H1 (cell line): ENCODE data around the gene SIGLEC6. TPM values are rescaled to one million over a fixed set of nuclear protein-coding genes. Genes with fewer than 3 reads are reported as not detected.

Experiments used
- CTCF ChIA-PET: fragments of 300-600 bp; sonication (Branson Sonifier 250); formaldehyde crosslinking; loops from one replicate; lab custom pipeline; 2021; ENCODE audit not compliant: partially characterized antibody; lab: Charles Lee
- POLR2A ChIA-PET: fragments of 300-600 bp; sonication (Branson Sonifier 250); formaldehyde crosslinking; loops from one replicate; lab custom pipeline; 2021; ENCODE audit warnings: inconsistent platforms; ENCODE audit not compliant: partially characterized antibody; lab: Charles Lee
- DNase-seq, 2 experiments: peaks; one replicate each; pipeline versions ENCODE4 v3.0.0 to v3.0.0-alpha.2; 2010 to 2022; ENCODE audit warnings: low spot score in 2 of 2, low read depth in 1 of 2, mixed read lengths in 1 of 2
- FAIRE-seq: peaks from 2 replicates; lab custom pipeline; 2011; peaks lifted over from hg19 to GRCh38; lab: Jason Lieb, UNC
- H2AFZ ChIP-seq: 2 replicates; pipeline ENCODE4 v1.8.1; 2012; ENCODE audit warnings: low read length, inconsistent platforms
- H2AK5ac ChIP-seq: 2 replicates; pipeline ENCODE4 v1.6.1; 2013; ENCODE audit warnings: low read depth, low read length
- H2BK120ac ChIP-seq: replicated peaks from 2 replicates; pipeline ENCODE3; 2013; ENCODE audit warnings: low read depth, low read length, inconsistent platforms
- H2BK12ac ChIP-seq: 2 replicates; pipeline ENCODE4 v1.6.1; 2013; ENCODE audit warnings: low read depth, low read length
- H2BK15ac ChIP-seq: 2 replicates; pipeline ENCODE4 v1.6.1; 2013; ENCODE audit warnings: low read length
- H2BK20ac ChIP-seq: 2 replicates; pipeline ENCODE4 v1.6.1; 2013; ENCODE audit warnings: low read length
- H2BK5ac ChIP-seq: 2 replicates; pipeline ENCODE4 v1.6.1; 2013; ENCODE audit warnings: low read depth, low read length
- H3K14ac ChIP-seq: 2 replicates; pipeline ENCODE4 v1.6.1; 2013; ENCODE audit warnings: inconsistent platforms; ENCODE audit not compliant: insufficient read length
- H3K18ac ChIP-seq: 2 replicates; pipeline ENCODE4 v1.6.1; 2013; ENCODE audit warnings: low read length; ENCODE audit errors: extremely low read depth
- H3K23ac ChIP-seq: 2 replicates; pipeline ENCODE4 v1.6.1; 2013; ENCODE audit warnings: inconsistent platforms; ENCODE audit not compliant: insufficient read length
- H3K23me2 ChIP-seq: 2 replicates; pipeline ENCODE4 v1.6.1; 2013; ENCODE audit warnings: low read depth, low read length
- H3K27ac ChIP-seq: 2 replicates; pipeline ENCODE4 v1.6.1; 2011; ENCODE audit warnings: low read depth, low read length, inconsistent platforms
- H3K27me3 ChIP-seq, 4 experiments: replicated peaks in 1 of 4; 1 replicate in 1 of 4; 2 replicates in 3 of 4; pipeline versions ENCODE4 v1.6.1 to v1.8.1; 2011 to 2013; ENCODE audit warnings: low read length in 3 of 4, mild to moderate bottlenecking in 3 of 4, inconsistent platforms in 2 of 4, mixed read lengths in 2 of 4, moderate library complexity in 1 of 4; ENCODE audit not compliant: control insufficient read depth in 3 of 4, insufficient read depth in 3 of 4; ENCODE audit errors: extremely low read depth in 1 of 4
- H3K36me3 ChIP-seq, 4 experiments: 2 replicates each; pipeline versions ENCODE4 v1.6.1 to v1.8.1; 2011 to 2013; ENCODE audit warnings: mild to moderate bottlenecking in 4 of 4, low read length in 3 of 4, moderate library complexity in 2 of 4, control low read depth in 1 of 4, inconsistent platforms in 1 of 4; ENCODE audit not compliant: insufficient read depth in 4 of 4, control insufficient read depth in 2 of 4
- H3K4ac ChIP-seq: replicated peaks from 2 replicates; pipeline ENCODE3; 2013; ENCODE audit warnings: low read length, low read depth, mixed read lengths, inconsistent platforms; ENCODE audit not compliant: insufficient read length
- H3K4me1 ChIP-seq, 4 experiments: replicated peaks in 1 of 4; 1 replicate in 1 of 4; 2 replicates in 3 of 4; pipeline versions ENCODE4 v1.6.1 to v1.8.1; 2011 to 2013; ENCODE audit warnings: low read length in 3 of 4, inconsistent platforms in 2 of 4, mixed read lengths in 1 of 4; ENCODE audit not compliant: insufficient read depth in 4 of 4, control insufficient read depth in 3 of 4
- H3K4me2 ChIP-seq, 2 experiments: 2 replicates each; pipeline versions ENCODE4 v1.6.1 to v1.8.1; 2011 to 2013; ENCODE audit warnings: low read depth in 2 of 2, low read length in 2 of 2, control low read depth in 1 of 2, inconsistent platforms in 1 of 2, mild to moderate bottlenecking in 1 of 2; ENCODE audit not compliant: insufficient read depth in 1 of 2
- H3K4me3 ChIP-seq, 4 experiments: fragments of 200-600, 300-600 bp in 1 of 4; sonication (generic), shearing (Covaris generic), sonication (Bioruptor Twin) in 1 of 4; 2 replicates each; pipeline versions ENCODE4 v1.5.1 to v1.8.1; 2011 to 2016; ENCODE audit warnings: low read length in 4 of 4, low read depth in 3 of 4, control low read depth in 2 of 4, inconsistent platforms in 2 of 4, mild to moderate bottlenecking in 2 of 4, mixed read lengths in 1 of 4, moderate library complexity in 1 of 4; ENCODE audit not compliant: insufficient read depth in 2 of 4; ENCODE audit errors: extremely low read depth in 1 of 4
- H3K56ac ChIP-seq: replicated peaks from 2 replicates; pipeline ENCODE3; 2013; ENCODE audit warnings: low read depth, mild to moderate bottlenecking, mixed read lengths, low read length, inconsistent platforms; ENCODE audit not compliant: insufficient read length
- H3K79me1 ChIP-seq: 2 replicates; pipeline ENCODE4 v1.6.1; 2013; ENCODE audit warnings: low read depth, low read length, control low read depth
- H3K79me2 ChIP-seq, 2 experiments: 2 replicates each; pipeline versions ENCODE4 v1.6.1 to v1.8.1; 2012 to 2013; ENCODE audit warnings: low read length in 2 of 2, mild to moderate bottlenecking in 2 of 2, inconsistent platforms in 1 of 2; ENCODE audit not compliant: insufficient read depth in 2 of 2, control insufficient read depth in 1 of 2
- H3K9ac ChIP-seq, 4 experiments: replicated peaks in 1 of 4; 1 replicate in 1 of 4; 2 replicates in 3 of 4; pipeline versions ENCODE4 v1.6.1 to v1.8.1; 2011 to 2013; ENCODE audit warnings: low read depth in 3 of 4, low read length in 3 of 4, control low read depth in 2 of 4, mild to moderate bottlenecking in 2 of 4, moderate library complexity in 2 of 4, inconsistent platforms in 1 of 4; ENCODE audit errors: extremely low read depth in 1 of 4
- H3K9me3 ChIP-seq, 2 experiments: 2 replicates each; pipeline versions ENCODE4 v1.6.1 to v1.8.1; 2012 to 2013; ENCODE audit warnings: mild to moderate bottlenecking in 2 of 2, moderate library complexity in 2 of 2, control low read depth in 1 of 2, inconsistent platforms in 1 of 2, low read depth in 1 of 2, low read length in 1 of 2, mixed read lengths in 1 of 2; ENCODE audit not compliant: insufficient read depth in 2 of 2
- H4K20me1 ChIP-seq, 2 experiments: replicated peaks in 1 of 2; 2 replicates each; pipeline versions ENCODE3 to v1.8.1; 2011 to 2013; ENCODE audit warnings: inconsistent platforms in 2 of 2, low read length in 2 of 2, mild to moderate bottlenecking in 1 of 2; ENCODE audit not compliant: insufficient read depth in 2 of 2, control insufficient read depth in 1 of 2
- H4K5ac ChIP-seq: 2 replicates; pipeline ENCODE4 v1.6.1; 2013; ENCODE audit warnings: low read length, low read depth, mixed read lengths, inconsistent platforms; ENCODE audit not compliant: insufficient read length
- H4K8ac ChIP-seq: 2 replicates; pipeline ENCODE4 v1.8.0; 2013; ENCODE audit warnings: mild to moderate bottlenecking, moderate library complexity, low read length, inconsistent platforms; ENCODE audit not compliant: insufficient read depth; ENCODE audit errors: extremely low read depth
- H4K91ac ChIP-seq: replicated peaks from 2 replicates; pipeline ENCODE3; 2013; ENCODE audit warnings: low read length, mixed read lengths, inconsistent platforms; ENCODE audit not compliant: insufficient read length
- CBX8 ChIP-seq: fragments of 300-800, 300-1000 bp; sonication (generic); IDR thresholded peaks from 2 replicates; pipeline ENCODE4 v1.7.1; 2016; ENCODE audit warnings: low read depth, low read length, borderline replicate concordance
- GABPA ChIP-seq: IDR thresholded peaks from 2 replicates; pipeline ENCODE4 v1.6.1; 2011; ENCODE audit warnings: mild to moderate bottlenecking, low read length, moderate library complexity, borderline replicate concordance; ENCODE audit not compliant: insufficient read depth
- RAD21 ChIP-seq, 2 experiments: IDR thresholded peaks in 1 of 2; conservative IDR thresholded peaks in 1 of 2; 2 replicates each; pipeline ENCODE4 v1.6.1; 2011; ENCODE audit warnings: low read depth in 2 of 2, low read length in 2 of 2, improper control_type of control experiment in 1 of 2, inconsistent platforms in 1 of 2, mild to moderate bottlenecking in 1 of 2, moderate library complexity in 1 of 2
- SIN3A ChIP-seq, 2 experiments: IDR thresholded peaks in 1 of 2; conservative IDR thresholded peaks in 1 of 2; 2 replicates each; pipeline ENCODE4 v1.6.1; 2011 to 2012; ENCODE audit warnings: low read length in 2 of 2, improper control_type of control experiment in 1 of 2, low read depth in 1 of 2, mild to moderate bottlenecking in 1 of 2
- TAF1 ChIP-seq: IDR thresholded peaks from 2 replicates; pipeline ENCODE4 v1.6.1; 2011; ENCODE audit warnings: mild to moderate bottlenecking, low read depth, low read length
- WGBS, 2 experiments: shearing (Covaris generic) in 1 of 2; methylation state at CpG; one replicate each; pipeline versions ENCODE4 v1.1.6 to v1.1.7; 2013 to 2015; ENCODE audit warnings: low lambda C conversion rate in 2 of 2, mixed read lengths in 2 of 2, inconsistent platforms in 1 of 2, low coverage in 1 of 2, missing lambda C conversion rate in 1 of 2; ENCODE audit not compliant: insufficient replicate concordance in 2 of 2, insufficient coverage in 1 of 2, insufficient read length in 1 of 2; ENCODE audit errors: extremely low coverage in 1 of 2, missing lambda C conversion rate in 1 of 2; 5-methylcytosine and 5-hydroxymethylcytosine counted together
- polyA plus RNA-seq, 7 experiments: library from polyadenylated mRNA; depleted of rRNA in 3 of 7; stranded (reverse) in 5 of 7; unstranded in 2 of 7; fragments of >200 nt in 5 of 7; fragments of 200-250 nt in 2 of 7; gene quantifications; 1 replicate in 5 of 7; 2 replicates in 1 of 7; 4 replicates in 1 of 7; pipeline versions ENCODE4 v1.2.1 to v1.2.3, GENCODE V29; 2011 to 2013; ENCODE audit warnings: missing spikeins in 2 of 7, mixed read lengths in 2 of 7
- total RNA-seq: library from RNA; stranded (reverse); fragmentation: NEBNext Ultra II Directional; extraction: Animal tissue kit (Norgen Biotek cat#: 25700); gene quantifications from 2 replicates; pipeline ENCODE4 v1.2.1, GENCODE V29; 2021

The SIGLEC6 gene
- total and polyA plus RNA-seq, 2 of the 8 experiments (the other 6 are each of a cell fraction or from before 2014, with no cell fraction given), result 0.05 TPM; not detected in 1

GRCh38 chr19:51530616-51531015, 854 bp downstream of the SIGLEC6 start:
- CTCF ChIA-PET, result interaction anchor here (0.7 to 2.1 kb wide), 4 partner anchors 15 to 127 kb away, joined by 3 to 6 read pairs (median 4); partner anchors contain the start of gene CEACAM18
- Histone ChIP-seq H3K23ac (no peak overlapping the region), H3K4me1 (peaks cover 0 to 5% (median 0%) of the 10 kb centered on the region in 4 experiments; a peak in 1 of 7 replicates), H4K5ac (no peak overlapping the region), H3K4me2 (no peak overlapping the region), H2BK15ac (no peak overlapping the region), H3K14ac (no peak overlapping the region), H3K4me3 (no peak overlapping the region), H3K79me2 (no peaks in the 10 kb centered on the region), H2AK5ac (no peak overlapping the region), H2BK12ac (no peak overlapping the region), H2BK120ac (no peak overlapping the region), H3K9me3 (peaks cover 49 to 52% of the 10 kb centered on the region in 2 experiments), H3K18ac (no peak overlapping the region), H3K79me1 (no peaks in the 10 kb centered on the region), H4K91ac (no peak overlapping the region), H4K20me1 (no peaks in the 10 kb centered on the region), H3K9ac (no peak overlapping the region), H3K23me2 (no peaks in the 10 kb centered on the region), H3K4ac (no peak overlapping the region), H3K36me3 (no peaks in the 10 kb centered on the region), H3K27ac (no peak overlapping the region), H2BK5ac (no peak overlapping the region), H3K27me3 (no peaks in the 10 kb centered on the region), H2AFZ (no peak overlapping the region), H3K56ac (no peak overlapping the region), H2BK20ac (no peak overlapping the region), H4K8ac (no peak overlapping the region; the same call in 1 of the 2 replicates)
- POLR2A ChIA-PET, result no interaction called here
- FAIRE-seq, result no peak
- WGBS, 2 experiments, result 94% methylated on average over 4 of the region's 8 CpGs; no CpG with 5 or more reads in 1 of the 2 experiments
- no peak for DNase-seq
- no peak for TF ChIP-seq CBX8
- no peak for TF ChIP-seq TAF1
- no peak for TF ChIP-seq GABPA
- TF ChIP-seq RAD21 (IDR thresholded peaks at IDR 0.05 in 1 of 2, conservative IDR thresholded peaks at IDR 0.05 in 1 of 2; ENCODE audit: low read depth in 2 of 2, low read length in 2 of 2), result no peak
- no peak for TF ChIP-seq SIN3A (conservative IDR thresholded peaks at IDR 0.05 in 1 of 2, IDR thresholded peaks at IDR 0.05 in 1 of 2; ENCODE audit: low read depth in 1 of 2, low read length in 2 of 2)
